ENCODE data around the gene BRD7. TPM values are rescaled to one million over a fixed set of nuclear protein-coding genes. Genes with fewer than 3 reads are reported as not detected.

BRD7 gene
- total and polyA plus RNA-seq, 10 of the 15 experiments (the other 5 are each of a cell fraction or from before 2014, with no cell fraction given): 16.9 to 74.7 (median 52.0) TPM

DNA sequence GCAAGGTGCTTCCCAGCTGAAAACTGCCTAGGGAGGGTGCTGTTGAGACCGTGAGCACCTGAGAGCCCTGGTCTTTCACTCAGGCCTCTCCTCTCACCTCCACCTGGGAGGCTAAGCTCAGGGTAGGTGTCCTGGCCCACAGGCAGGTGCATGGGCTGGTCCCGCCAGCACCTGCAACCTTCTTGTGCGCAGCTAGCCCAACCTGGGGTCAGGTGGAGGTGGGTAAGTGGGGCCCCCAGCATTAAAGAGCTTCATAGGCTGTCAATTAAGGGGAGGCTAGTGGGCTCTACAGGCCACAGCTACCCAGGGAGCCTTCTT lies 93.7 kb downstream of the BRD7 start:
- RAD21 ChIA-PET (ENCODE audit: unreplicated experiment): interaction anchor here (0.9 to 3.8 kb wide), 21 partner anchors 7 to 532 kb away, joined by 3 to 24 read pairs (median 5); partner anchors contain the start of gene CNEP1R1
- DNase-seq (ENCODE audit: low read depth, low spot score): no peak
- TF ChIP-seq IKZF1 (conservative IDR thresholded peaks at IDR 0.05) (peak; percentile 34; the same call in 1 of the 2 replicates), EED (IDR thresholded peaks at IDR 0.05; ENCODE audit: low read depth) (no peak), CHD1 (IDR thresholded peaks at IDR 0.05; ENCODE audit: low read depth, low read length) (no peak)
- TF ChIP-seq, protein P1, sequence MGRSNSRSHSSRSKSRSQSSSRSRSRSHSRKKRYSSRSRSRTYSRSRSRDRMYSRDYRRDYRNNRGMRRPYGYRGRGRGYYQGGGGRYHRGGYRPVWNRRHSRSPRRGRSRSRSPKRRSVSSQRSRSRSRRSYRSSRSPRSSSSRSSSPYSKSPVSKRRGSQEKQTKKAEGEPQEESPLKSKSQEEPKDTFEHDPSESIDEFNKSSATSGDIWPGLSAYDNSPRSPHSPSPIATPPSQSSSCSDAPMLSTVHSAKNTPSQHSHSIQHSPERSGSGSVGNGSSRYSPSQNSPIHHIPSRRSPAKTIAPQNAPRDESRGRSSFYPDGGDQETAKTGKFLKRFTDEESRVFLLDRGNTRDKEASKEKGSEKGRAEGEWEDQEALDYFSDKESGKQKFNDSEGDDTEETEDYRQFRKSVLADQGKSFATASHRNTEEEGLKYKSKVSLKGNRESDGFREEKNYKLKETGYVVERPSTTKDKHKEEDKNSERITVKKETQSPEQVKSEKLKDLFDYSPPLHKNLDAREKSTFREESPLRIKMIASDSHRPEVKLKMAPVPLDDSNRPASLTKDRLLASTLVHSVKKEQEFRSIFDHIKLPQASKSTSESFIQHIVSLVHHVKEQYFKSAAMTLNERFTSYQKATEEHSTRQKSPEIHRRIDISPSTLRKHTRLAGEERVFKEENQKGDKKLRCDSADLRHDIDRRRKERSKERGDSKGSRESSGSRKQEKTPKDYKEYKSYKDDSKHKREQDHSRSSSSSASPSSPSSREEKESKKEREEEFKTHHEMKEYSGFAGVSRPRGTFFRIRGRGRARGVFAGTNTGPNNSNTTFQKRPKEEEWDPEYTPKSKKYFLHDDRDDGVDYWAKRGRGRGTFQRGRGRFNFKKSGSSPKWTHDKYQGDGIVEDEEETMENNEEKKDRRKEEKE (IDR thresholded peaks at IDR 0.05): no peak
- TF ChIP-seq, protein P2, sequence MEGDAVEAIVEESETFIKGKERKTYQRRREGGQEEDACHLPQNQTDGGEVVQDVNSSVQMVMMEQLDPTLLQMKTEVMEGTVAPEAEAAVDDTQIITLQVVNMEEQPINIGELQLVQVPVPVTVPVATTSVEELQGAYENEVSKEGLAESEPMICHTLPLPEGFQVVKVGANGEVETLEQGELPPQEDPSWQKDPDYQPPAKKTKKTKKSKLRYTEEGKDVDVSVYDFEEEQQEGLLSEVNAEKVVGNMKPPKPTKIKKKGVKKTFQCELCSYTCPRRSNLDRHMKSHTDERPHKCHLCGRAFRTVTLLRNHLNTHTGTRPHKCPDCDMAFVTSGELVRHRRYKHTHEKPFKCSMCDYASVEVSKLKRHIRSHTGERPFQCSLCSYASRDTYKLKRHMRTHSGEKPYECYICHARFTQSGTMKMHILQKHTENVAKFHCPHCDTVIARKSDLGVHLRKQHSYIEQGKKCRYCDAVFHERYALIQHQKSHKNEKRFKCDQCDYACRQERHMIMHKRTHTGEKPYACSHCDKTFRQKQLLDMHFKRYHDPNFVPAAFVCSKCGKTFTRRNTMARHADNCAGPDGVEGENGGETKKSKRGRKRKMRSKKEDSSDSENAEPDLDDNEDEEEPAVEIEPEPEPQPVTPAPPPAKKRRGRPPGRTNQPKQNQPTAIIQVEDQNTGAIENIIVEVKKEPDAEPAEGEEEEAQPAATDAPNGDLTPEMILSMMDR (IDR thresholded peaks at IDR 0.05 in 2 of 3, conservative IDR thresholded peaks at IDR 0.05 in 1 of 3; ENCODE audit: control insufficient read depth in 2 of 3, extremely low read depth in 1 of 3, insufficient read depth in 1 of 3, low read depth in 3 of 3, low read length in 3 of 3): peak in 2 of 3 experiments; percentile 12 to 22; a peak in 1 of 6 replicates
- TF ChIP-seq, protein P3, sequence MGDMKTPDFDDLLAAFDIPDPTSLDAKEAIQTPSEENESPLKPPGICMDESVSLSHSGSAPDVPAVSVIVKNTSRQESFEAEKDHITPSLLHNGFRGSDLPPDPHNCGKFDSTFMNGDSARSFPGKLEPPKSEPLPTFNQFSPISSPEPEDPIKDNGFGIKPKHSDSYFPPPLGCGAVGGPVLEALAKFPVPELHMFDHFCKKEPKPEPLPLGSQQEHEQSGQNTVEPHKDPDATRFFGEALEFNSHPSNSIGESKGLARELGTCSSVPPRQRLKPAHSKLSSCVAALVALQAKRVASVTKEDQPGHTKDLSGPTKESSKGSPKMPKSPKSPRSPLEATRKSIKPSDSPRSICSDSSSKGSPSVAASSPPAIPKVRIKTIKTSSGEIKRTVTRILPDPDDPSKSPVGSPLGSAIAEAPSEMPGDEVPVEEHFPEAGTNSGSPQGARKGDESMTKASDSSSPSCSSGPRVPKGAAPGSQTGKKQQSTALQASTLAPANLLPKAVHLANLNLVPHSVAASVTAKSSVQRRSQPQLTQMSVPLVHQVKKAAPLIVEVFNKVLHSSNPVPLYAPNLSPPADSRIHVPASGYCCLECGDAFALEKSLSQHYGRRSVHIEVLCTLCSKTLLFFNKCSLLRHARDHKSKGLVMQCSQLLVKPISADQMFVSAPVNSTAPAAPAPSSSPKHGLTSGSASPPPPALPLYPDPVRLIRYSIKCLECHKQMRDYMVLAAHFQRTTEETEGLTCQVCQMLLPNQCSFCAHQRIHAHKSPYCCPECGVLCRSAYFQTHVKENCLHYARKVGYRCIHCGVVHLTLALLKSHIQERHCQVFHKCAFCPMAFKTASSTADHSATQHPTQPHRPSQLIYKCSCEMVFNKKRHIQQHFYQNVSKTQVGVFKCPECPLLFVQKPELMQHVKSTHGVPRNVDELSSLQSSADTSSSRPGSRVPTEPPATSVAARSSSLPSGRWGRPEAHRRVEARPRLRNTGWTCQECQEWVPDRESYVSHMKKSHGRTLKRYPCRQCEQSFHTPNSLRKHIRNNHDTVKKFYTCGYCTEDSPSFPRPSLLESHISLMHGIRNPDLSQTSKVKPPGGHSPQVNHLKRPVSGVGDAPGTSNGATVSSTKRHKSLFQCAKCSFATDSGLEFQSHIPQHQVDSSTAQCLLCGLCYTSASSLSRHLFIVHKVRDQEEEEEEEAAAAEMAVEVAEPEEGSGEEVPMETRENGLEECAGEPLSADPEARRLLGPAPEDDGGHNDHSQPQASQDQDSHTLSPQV (IDR thresholded peaks at IDR 0.05): no peak
- Histone ChIP-seq H3K4me1 (ENCODE audit: control insufficient read depth, insufficient read depth, low read length) (peaks cover 61% of the 10 kb centered on the region), H3K9me3 (replicated peaks; ENCODE audit: control insufficient read depth, insufficient read depth, low read length) (no peaks in the 10 kb centered on the region; the same call in 2 of the 3 replicates), H3K9ac (ENCODE audit: control insufficient read depth, insufficient read depth, low read length) (peak overlapping the region; percentile 94), H2AFZ (ENCODE audit: control insufficient read depth, low read depth, low read length) (no peak overlapping the region), H3K79me2 (ENCODE audit: control insufficient read depth, insufficient read depth, low read length) (peaks cover 60% of the 10 kb centered on the region), H3K36me3 (ENCODE audit: control insufficient read depth in 2 of 2, insufficient read depth in 2 of 2, low read length in 1 of 2) (0 out of 4 replicates have a peak, but pooled peaks cover 0 to 2% of the 10 kb centered on the region in 2 experiments), H3K27me3 (replicated peaks in 1 of 2; ENCODE audit: control insufficient read depth in 2 of 2, insufficient read depth in 2 of 2, low read length in 1 of 2) (no peaks in the 10 kb centered on the region), H4K20me1 (ENCODE audit: control insufficient read depth, insufficient read depth) (no peaks in the 10 kb centered on the region), H3K27ac (ENCODE audit: control insufficient read depth, insufficient read depth) (peak overlapping the region; percentile 93), H3K4me3 (peak overlapping the region; percentile 70), H3K4me2 (ENCODE audit: control insufficient read depth, insufficient read depth) (peak overlapping the region; percentile 99)
- 24% methylated on average over 3 of the region's 3 CpGs for WGBS (ENCODE audit: insufficient coverage, insufficient replicate concordance, low lambda C conversion rate, missing lambda C conversion rate)
- peak; percentile 2; the same call in 1 of the 3 replicates for ATAC-seq
- POLR2A ChIA-PET: interaction anchor here (0.6 to 2.6 kb wide), 10 partner anchors 7 to 1458 kb away, joined by 3 to 17 read pairs (median 4); partner anchors contain the start of genes ADCY7 and CNEP1R1
- CTCF ChIA-PET: interaction anchor here (0.9 to 4.3 kb wide), 17 partner anchors 10 to 531 kb away, joined by 3 to 44 read pairs (median 6); partner anchors contain the start of genes ADCY7 and CNEP1R1
- FAIRE-seq: no peak
- in situ Hi-C loops (cut with MboI) (no loop called here), intact Hi-C loops (cut with micrococcal nuclease; ENCODE audit: unreplicated experiment) (loop anchor here (5.0 to 10.0 kb wide), 2 partner anchors 120 to 422 kb away; partner anchors contain the start of gene TENT4B)
- SMC1A ChIA-PET (ENCODE audit: uncharacterized antibody, unreplicated experiment): interaction anchor here (0.8 to 4.0 kb wide), 16 partner anchors 8 to 472 kb away, joined by 3 to 24 read pairs (median 4); partner anchors contain the start of gene ADCY7
- BruUV-seq (replicated peaks): no TSS peak

Measured in GM12878 (cell line).